GM12864 (cell line): ENCODE results near the gene KIF1A.

ENCODE experiments used
- DNase-seq: peaks from one replicate; pipeline ENCODE4 v3.0.0-alpha.2; 2011; ENCODE audit warnings: low read depth
- H3K4me3 ChIP-seq: 2 replicates; pipeline ENCODE4 v1.5.1; 2011; ENCODE audit warnings: mild to moderate bottlenecking, low read depth, low read length, control low read depth
- TF ChIP-seq, protein P1 (sequence below): IDR thresholded peaks from 2 replicates; pipeline ENCODE4 v1.5.1; 2011; ENCODE audit warnings: low read depth, mild to moderate bottlenecking, moderate library complexity, low read length, control low read depth, inconsistent platforms; ENCODE audit errors: missing control alignments

Gene KIF1A

DNA sequence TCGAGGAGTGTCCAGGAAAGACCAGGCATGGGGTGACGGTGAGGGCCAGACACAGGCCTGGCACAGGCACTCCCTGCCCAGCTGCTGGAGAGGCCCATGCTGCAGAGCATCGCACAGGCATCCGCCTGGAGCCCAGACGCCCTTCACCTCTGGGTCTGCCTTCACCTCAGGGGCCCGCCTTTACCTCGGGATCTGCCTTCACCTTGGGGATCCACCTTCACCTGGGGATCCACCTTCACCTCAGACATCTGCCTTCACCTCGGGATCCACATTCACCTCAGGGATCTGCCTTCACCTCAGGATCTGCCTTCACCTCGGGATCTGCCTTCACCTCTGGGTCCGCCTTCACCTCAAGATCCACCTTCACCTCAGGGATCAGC lies 7.7 kb downstream of the KIF1A start:
- no peak for DNase-seq
- H3K4me3 ChIP-seq, result no peak overlapping the region
- TF ChIP-seq, protein P1, sequence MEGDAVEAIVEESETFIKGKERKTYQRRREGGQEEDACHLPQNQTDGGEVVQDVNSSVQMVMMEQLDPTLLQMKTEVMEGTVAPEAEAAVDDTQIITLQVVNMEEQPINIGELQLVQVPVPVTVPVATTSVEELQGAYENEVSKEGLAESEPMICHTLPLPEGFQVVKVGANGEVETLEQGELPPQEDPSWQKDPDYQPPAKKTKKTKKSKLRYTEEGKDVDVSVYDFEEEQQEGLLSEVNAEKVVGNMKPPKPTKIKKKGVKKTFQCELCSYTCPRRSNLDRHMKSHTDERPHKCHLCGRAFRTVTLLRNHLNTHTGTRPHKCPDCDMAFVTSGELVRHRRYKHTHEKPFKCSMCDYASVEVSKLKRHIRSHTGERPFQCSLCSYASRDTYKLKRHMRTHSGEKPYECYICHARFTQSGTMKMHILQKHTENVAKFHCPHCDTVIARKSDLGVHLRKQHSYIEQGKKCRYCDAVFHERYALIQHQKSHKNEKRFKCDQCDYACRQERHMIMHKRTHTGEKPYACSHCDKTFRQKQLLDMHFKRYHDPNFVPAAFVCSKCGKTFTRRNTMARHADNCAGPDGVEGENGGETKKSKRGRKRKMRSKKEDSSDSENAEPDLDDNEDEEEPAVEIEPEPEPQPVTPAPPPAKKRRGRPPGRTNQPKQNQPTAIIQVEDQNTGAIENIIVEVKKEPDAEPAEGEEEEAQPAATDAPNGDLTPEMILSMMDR, result no peak

DNA sequence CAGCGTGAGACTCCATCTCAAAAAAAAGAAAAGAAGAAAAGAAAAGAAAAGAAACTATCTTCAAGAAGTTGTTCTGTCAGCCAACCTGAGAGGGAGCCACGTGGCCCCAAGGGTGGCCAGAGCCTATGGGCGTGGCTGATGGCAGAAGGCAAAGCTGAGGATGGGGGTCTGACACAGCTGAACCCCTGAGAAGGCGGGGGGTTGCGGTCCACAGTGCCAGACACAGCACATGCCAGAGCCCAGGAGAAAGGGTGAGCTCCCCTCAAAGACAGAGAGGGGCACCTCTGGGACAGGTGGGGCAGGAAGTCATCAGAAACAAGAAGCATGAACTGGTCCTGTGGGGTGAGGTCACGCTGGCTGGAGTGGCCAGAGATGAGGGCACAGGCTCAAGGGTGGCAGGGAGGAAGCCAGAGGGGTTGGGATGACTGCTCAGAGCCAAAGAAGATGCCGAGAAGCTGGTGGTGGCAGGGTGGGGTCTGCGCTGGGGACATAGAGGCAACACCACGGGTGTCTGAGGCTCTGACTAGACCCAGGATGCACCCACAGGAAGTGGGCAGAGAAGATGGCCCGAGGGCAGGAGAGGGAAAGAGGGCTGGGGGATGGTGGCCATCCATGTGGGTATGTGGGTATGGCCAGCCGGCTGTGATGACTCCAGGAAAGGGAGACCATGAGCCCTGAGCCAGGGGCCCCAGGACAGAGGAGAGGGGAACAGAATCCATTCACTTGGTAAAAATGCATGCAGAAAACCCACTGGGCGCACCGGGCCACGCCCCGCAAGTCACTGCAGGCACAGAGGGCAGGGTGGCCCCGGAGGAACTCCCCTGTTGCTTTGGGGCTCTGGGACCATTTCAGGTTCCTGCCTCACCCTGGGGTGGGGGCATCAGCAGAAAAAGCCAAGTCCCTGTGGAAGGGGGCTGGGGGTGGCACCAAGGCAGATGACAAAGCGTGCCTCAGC lies 8.4 kb downstream of the KIF1A start:
- DNase-seq, result no peak
- no peak overlapping the region for H3K4me3 ChIP-seq
- TF ChIP-seq, protein P1, result no peak

DNA sequence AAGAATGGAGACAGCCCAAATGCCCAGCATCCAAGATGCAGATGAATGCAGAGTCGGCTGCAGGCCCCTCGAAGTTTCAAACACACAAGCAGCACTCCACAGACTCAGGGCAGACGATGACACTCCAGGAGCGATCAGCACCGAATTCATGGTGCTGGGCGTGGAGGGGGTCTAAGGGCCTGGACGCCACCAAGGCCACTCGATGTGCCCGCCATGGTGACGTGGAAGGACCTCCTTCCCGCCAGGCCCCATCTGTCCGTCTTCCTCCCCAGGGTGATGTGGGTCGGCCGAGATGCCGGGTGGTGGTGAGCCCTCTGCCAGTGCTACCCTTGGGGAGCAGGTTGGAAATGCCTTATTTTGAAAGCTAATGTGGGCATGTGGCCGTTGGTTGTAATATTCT lies 9.4 kb downstream of the KIF1A start:
- DNase-seq, result no peak
- H3K4me3 ChIP-seq, result no peak overlapping the region
- TF ChIP-seq, protein P1, result no peak

DNA sequence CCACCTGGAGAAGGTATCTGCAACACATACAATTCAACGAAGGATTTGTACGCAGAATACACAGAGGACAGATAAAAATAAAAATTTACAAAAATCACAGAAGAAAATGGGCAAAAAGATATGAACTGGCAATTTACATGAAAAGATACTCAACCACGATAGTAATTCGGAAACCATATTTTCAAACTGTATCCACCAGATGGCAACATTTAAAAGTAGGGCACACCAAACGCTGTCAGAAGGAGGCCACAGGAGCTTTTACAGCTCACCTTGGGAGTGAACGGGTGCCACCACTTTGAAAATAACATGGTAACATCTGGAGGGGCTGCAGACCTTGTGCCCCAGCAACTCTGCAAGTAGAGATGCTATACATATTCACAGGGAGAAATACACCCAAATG lies 9.8 kb downstream of the KIF1A start:
- TF ChIP-seq, protein P1, result no peak
- no peak overlapping the region for H3K4me3 ChIP-seq
- DNase-seq, result no peak

DNA sequence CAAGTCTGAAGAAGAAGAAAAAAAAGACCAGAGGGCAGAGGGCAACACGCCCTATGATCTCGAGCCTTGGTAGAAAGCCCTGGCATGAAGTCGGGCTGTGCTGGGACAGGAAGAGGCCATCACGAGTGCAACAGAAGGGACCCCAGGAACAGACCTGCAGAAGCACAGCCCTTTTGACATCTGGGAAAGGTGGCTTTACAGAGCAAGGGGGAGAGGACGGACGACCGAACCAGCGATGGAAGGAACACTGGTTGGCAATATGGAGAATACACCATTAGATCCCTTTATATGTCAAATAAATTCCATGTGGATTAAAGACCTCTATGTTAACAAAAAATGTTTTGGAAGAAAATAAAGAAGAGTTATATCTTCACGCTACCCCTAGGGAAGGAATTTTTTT lies 10.7 kb downstream of the KIF1A start:
- no peak overlapping the region for H3K4me3 ChIP-seq
- TF ChIP-seq, protein P1, result no peak
- DNase-seq, result no peak

DNA sequence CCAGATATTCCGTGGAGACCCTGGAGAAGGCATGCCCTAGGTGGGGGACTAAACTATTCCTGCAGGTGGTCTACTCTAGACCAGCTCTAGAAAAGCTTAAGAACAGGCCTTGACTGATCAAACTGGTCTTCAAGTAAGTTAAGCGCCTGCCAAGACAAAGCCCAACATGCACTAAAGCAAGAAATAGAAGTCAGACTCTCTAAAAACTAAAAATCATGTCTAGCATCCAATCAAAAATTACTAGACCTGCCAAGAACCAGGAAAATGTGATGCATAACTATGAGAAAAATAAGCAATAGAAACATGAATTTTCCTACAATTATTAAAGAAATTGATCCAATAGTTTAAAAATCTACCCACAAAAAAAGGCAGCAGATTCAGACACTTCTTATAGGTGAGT lies 13.6 kb downstream of the KIF1A start:
- H3K4me3 ChIP-seq, result no peak overlapping the region
- no peak for DNase-seq
- TF ChIP-seq, protein P1, result no peak

DNA sequence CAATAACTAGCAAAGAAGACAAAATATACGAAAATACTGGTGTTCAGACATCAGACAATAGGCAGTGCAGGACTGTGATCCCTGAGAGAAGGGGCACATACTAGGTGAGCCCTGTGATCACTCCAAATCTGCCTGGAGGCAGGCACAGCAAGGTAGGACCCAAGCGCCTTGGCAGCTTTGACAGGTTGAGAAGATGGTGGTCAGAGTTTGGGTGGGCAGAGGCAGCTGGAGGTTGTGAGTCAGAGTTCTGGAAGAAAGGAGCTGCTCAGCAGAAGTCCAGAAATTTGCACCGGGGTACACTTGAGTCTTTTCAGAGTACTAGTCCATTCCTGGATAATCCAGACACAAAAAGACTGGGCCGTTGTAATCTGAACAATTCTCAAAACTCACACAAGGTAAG lies 14.0 kb downstream of the KIF1A start:
- TF ChIP-seq, protein P1, result no peak
- DNase-seq, result no peak
- H3K4me3 ChIP-seq, result no peak overlapping the region
